Hematopoietic multipotent progenitor cell (in vitro differentiated cells): ENCODE data around the gene REPS2. TPM values are rescaled to one million over a fixed set of nuclear protein-coding genes. Genes with fewer than 3 reads are reported as not detected.
A peak's percentile ranks its signal among the peaks of the same experiment; 100 is the strongest.

Experiments used
- DNase-seq, 3 donors: peaks; one replicate each; pipeline ENCODE4 v3.0.0-alpha.2; 2011 to 2015; ENCODE audit warnings: low read depth in 2 of 3, low spot score in 2 of 3
- total RNA-seq: library from RNA; depleted of rRNA; stranded (reverse); fragments of >200 nt; gene quantifications from one replicate; pipeline ENCODE4 v1.2.3, GENCODE V29; 2012

Gene REPS2
- total RNA-seq, 1 donor = 5.1 TPM

GRCh38 chrX:17031827-17032226 is 85.4 kb downstream of the REPS2 start:
- no peak for DNase-seq

- no peak for DNase-seq
Observed at GRCh38 chrX:17032351-17032750, 85.9 kb downstream of the REPS2 start.

GRCh38 chrX:17033225-17033624 is 86.8 kb downstream of the REPS2 start:
- DNase-seq = no peak

- DNase-seq = no peak
Observed at GRCh38 chrX:17035111-17035510, 88.7 kb downstream of the REPS2 start.

GRCh38 chrX:17036171-17036961 is 89.9 kb downstream of the REPS2 start:
- DNase-seq = peak in 1 of 3 donors; percentile 11

- no peak for DNase-seq
Observed at GRCh38 chrX:17038277-17038676, 91.8 kb downstream of the REPS2 start.

GRCh38 chrX:17038681-17039161 is 92.3 kb downstream of the REPS2 start:
- peak in 1 of 3 donors; percentile 20 for DNase-seq

GRCh38 chrX:17039826-17040225 is 93.4 kb downstream of the REPS2 start:
- DNase-seq = no peak

- DNase-seq = no peak
Observed at GRCh38 chrX:17040711-17041110, 94.3 kb downstream of the REPS2 start.

GRCh38 chrX:17042037-17042436 is 95.6 kb downstream of the REPS2 start:
- no peak for DNase-seq

- DNase-seq = peak; percentile 6 to 76 (median 41)
Observed at GRCh38 chrX:17046478-17047097, 100.1 kb downstream of the REPS2 start.

GRCh38 chrX:17047224-17047623 is 100.8 kb downstream of the REPS2 start:
- DNase-seq = no peak

GRCh38 chrX:17052210-17052609 is 105.8 kb downstream of the REPS2 start:
- no peak for DNase-seq

- DNase-seq = no peak
Observed at GRCh38 chrX:17052793-17053192, 106.3 kb downstream of the REPS2 start.

- DNase-seq = no peak
Observed at GRCh38 chrX:17053502-17053901, 107.0 kb downstream of the REPS2 start.

GRCh38 chrX:17056868-17057608 is 110.6 kb downstream of the REPS2 start:
- DNase-seq = no peak

- no peak for DNase-seq
Observed at GRCh38 chrX:17062065-17062464, 115.6 kb downstream of the REPS2 start.

- no peak for DNase-seq
Observed at GRCh38 chrX:17065100-17065499, 118.6 kb downstream of the REPS2 start.

- DNase-seq = no peak
Observed at GRCh38 chrX:17067534-17067933, 121.1 kb downstream of the REPS2 start.

- no peak for DNase-seq
Observed at GRCh38 chrX:17072301-17072700, 125.8 kb downstream of the REPS2 start.

- DNase-seq = no peak
Observed at GRCh38 chrX:17072721-17073230, 126.3 kb downstream of the REPS2 start.
